Measurements from ENCODE around the gene EPHB1.

EPHB1 gene

GRCh38 chr3:135169651-135170050 lies 374.6 kb downstream of the EPHB1 start:
- no peak overlapping the region for H2AK5ac ChIP-seq (ENCODE audit: low read depth, low read length)
- no peaks in the 10 kb centered on the region for H3K9me3 ChIP-seq (replicated peaks in 1 of 2; ENCODE audit: control insufficient read depth in 2 of 2, insufficient read depth in 1 of 2, low read depth in 1 of 2, low read length in 2 of 2)
- H4K91ac ChIP-seq (ENCODE audit: low read depth, low read length, poor library complexity), result no peak overlapping the region
- no peaks in the 10 kb centered on the region for H3K27me3 ChIP-seq (ENCODE audit: control insufficient read depth in 3 of 3, insufficient read depth in 3 of 3, low read depth in 1 of 3, low read length in 3 of 3)
- no peak overlapping the region for H3K9ac ChIP-seq (ENCODE audit: low read depth, low read length, poor library complexity)
- no peak for DNase-seq (ENCODE audit: low spot score)
- no peak overlapping the region for H2BK12ac ChIP-seq (ENCODE audit: low read length)
- whole genome bisulfite sequencing, 2 donors (ENCODE audit: extremely low coverage in 2 of 2, insufficient read length in 2 of 2, insufficient replicate concordance in 1 of 2), result no CpG with 5 or more reads among the region's 2 CpGs
- no peak overlapping the region for H4K8ac ChIP-seq (ENCODE audit: low read depth, low read length)
- H3K18ac ChIP-seq (ENCODE audit: low read length), result no peak overlapping the region
- no peak overlapping the region for H3K4me3 ChIP-seq (ENCODE audit: low read length in 2 of 2)
- H3K4ac ChIP-seq (ENCODE audit: low read length), result no peak overlapping the region
- no peak overlapping the region for H2AFZ ChIP-seq (ENCODE audit: low read length)
- H2BK120ac ChIP-seq (ENCODE audit: low read depth, low read length), result no peak overlapping the region
- no peaks in the 10 kb centered on the region for H3K79me1 ChIP-seq (ENCODE audit: low read depth, low read length)
- peaks cover 0 to 4% of the 10 kb centered on the region in 2 donors for H3K4me1 ChIP-seq (ENCODE audit: control insufficient read depth in 2 of 2, insufficient read depth in 1 of 2, low read depth in 1 of 2, low read length in 2 of 2)
- no peaks in the 10 kb centered on the region for H3K36me3 ChIP-seq (replicated peaks in 1 of 2; ENCODE audit: control insufficient read depth in 2 of 2, insufficient read depth in 2 of 2, low read length in 2 of 2)
- H3K4me2 ChIP-seq (ENCODE audit: insufficient read depth, low read length, poor library complexity, severe bottlenecking), result no peak overlapping the region
- H2BK5ac ChIP-seq (ENCODE audit: low read length), result no peak overlapping the region
- H3K14ac ChIP-seq (ENCODE audit: low read length), result no peak overlapping the region
- H3K23ac ChIP-seq (ENCODE audit: low read depth, low read length, poor library complexity), result no peak overlapping the region
- no peak overlapping the region for H3K27ac ChIP-seq (replicated peaks; ENCODE audit: low read length)
- H2BK15ac ChIP-seq (ENCODE audit: low read length), result no peak overlapping the region

- Histone ChIP-seq H2BK15ac (ENCODE audit: low read length) (no peak overlapping the region), H3K4ac (ENCODE audit: low read length) (no peak overlapping the region), H3K23ac (ENCODE audit: low read depth, low read length, poor library complexity) (no peak overlapping the region), H2BK12ac (ENCODE audit: low read length) (no peak overlapping the region), H3K27ac (replicated peaks; ENCODE audit: low read length) (no peak overlapping the region), H3K4me3 (ENCODE audit: low read length in 2 of 2) (no peak overlapping the region), H2AK5ac (ENCODE audit: low read depth, low read length) (no peak overlapping the region), H4K8ac (ENCODE audit: low read depth, low read length) (no peak overlapping the region), H4K91ac (ENCODE audit: low read depth, low read length, poor library complexity) (no peak overlapping the region), H3K14ac (ENCODE audit: low read length) (no peak overlapping the region), H3K36me3 (replicated peaks in 1 of 2; ENCODE audit: control insufficient read depth in 2 of 2, insufficient read depth in 2 of 2, low read length in 2 of 2) (no peaks in the 10 kb centered on the region), H3K4me1 (ENCODE audit: control insufficient read depth in 2 of 2, insufficient read depth in 1 of 2, low read depth in 1 of 2, low read length in 2 of 2) (peaks cover 0 to 4% of the 10 kb centered on the region in 2 donors), H2BK5ac (ENCODE audit: low read length) (no peak overlapping the region), H3K79me1 (ENCODE audit: low read depth, low read length) (no peaks in the 10 kb centered on the region), H2BK120ac (ENCODE audit: low read depth, low read length) (no peak overlapping the region), H3K27me3 (ENCODE audit: control insufficient read depth in 3 of 3, insufficient read depth in 3 of 3, low read depth in 1 of 3, low read length in 3 of 3) (no peaks in the 10 kb centered on the region), H3K9me3 (replicated peaks in 1 of 2; ENCODE audit: control insufficient read depth in 2 of 2, insufficient read depth in 1 of 2, low read depth in 1 of 2, low read length in 2 of 2) (no peaks in the 10 kb centered on the region), H3K18ac (ENCODE audit: low read length) (no peak overlapping the region), H3K4me2 (ENCODE audit: insufficient read depth, low read length, poor library complexity, severe bottlenecking) (no peak overlapping the region), H2AFZ (ENCODE audit: low read length) (no peak overlapping the region), H3K9ac (ENCODE audit: low read depth, low read length, poor library complexity) (no peak overlapping the region)
- DNase-seq (ENCODE audit: low spot score), result no peak
- no CpG with 5 or more reads among the region's 1 CpG for WGBS, 2 donors (ENCODE audit: extremely low coverage in 2 of 2, insufficient read length in 2 of 2, insufficient replicate concordance in 1 of 2)
Observed at GRCh38 chr3:135170732-135171131, 375.7 kb downstream of the EPHB1 start.

- H3K23ac ChIP-seq (ENCODE audit: low read depth, low read length, poor library complexity), result no peak overlapping the region
- no peak overlapping the region for H3K14ac ChIP-seq (ENCODE audit: low read length)
- peaks cover 0 to 4% of the 10 kb centered on the region in 2 donors for H3K4me1 ChIP-seq (ENCODE audit: control insufficient read depth in 2 of 2, insufficient read depth in 1 of 2, low read depth in 1 of 2, low read length in 2 of 2)
- no peak overlapping the region for H4K8ac ChIP-seq (ENCODE audit: low read depth, low read length)
- no peak overlapping the region for H2AFZ ChIP-seq (ENCODE audit: low read length)
- no peak overlapping the region for H2BK120ac ChIP-seq (ENCODE audit: low read depth, low read length)
- no peaks in the 10 kb centered on the region for H3K79me1 ChIP-seq (ENCODE audit: low read depth, low read length)
- H3K4ac ChIP-seq (ENCODE audit: low read length), result no peak overlapping the region
- H3K4me2 ChIP-seq (ENCODE audit: insufficient read depth, low read length, poor library complexity, severe bottlenecking), result no peak overlapping the region
- no peak overlapping the region for H4K91ac ChIP-seq (ENCODE audit: low read depth, low read length, poor library complexity)
- DNase-seq (ENCODE audit: low spot score), result no peak
- no peak overlapping the region for H3K18ac ChIP-seq (ENCODE audit: low read length)
- H3K27me3 ChIP-seq (ENCODE audit: control insufficient read depth in 3 of 3, insufficient read depth in 3 of 3, low read depth in 1 of 3, low read length in 3 of 3), result no peaks in the 10 kb centered on the region
- no peaks in the 10 kb centered on the region for H3K36me3 ChIP-seq (replicated peaks in 1 of 2; ENCODE audit: control insufficient read depth in 2 of 2, insufficient read depth in 2 of 2, low read length in 2 of 2)
- H2BK15ac ChIP-seq (ENCODE audit: low read length), result no peak overlapping the region
- no peak overlapping the region for H3K27ac ChIP-seq (replicated peaks; ENCODE audit: low read length)
- no peaks in the 10 kb centered on the region for H3K9me3 ChIP-seq (replicated peaks in 1 of 2; ENCODE audit: control insufficient read depth in 2 of 2, insufficient read depth in 1 of 2, low read depth in 1 of 2, low read length in 2 of 2)
- H2BK5ac ChIP-seq (ENCODE audit: low read length), result no peak overlapping the region
- H2AK5ac ChIP-seq (ENCODE audit: low read depth, low read length), result no peak overlapping the region
- H3K9ac ChIP-seq (ENCODE audit: low read depth, low read length, poor library complexity), result no peak overlapping the region
- no peak overlapping the region for H3K4me3 ChIP-seq (ENCODE audit: low read length in 2 of 2)
- H2BK12ac ChIP-seq (ENCODE audit: low read length), result no peak overlapping the region
- WGBS, 2 donors (ENCODE audit: extremely low coverage in 2 of 2, insufficient read length in 2 of 2, insufficient replicate concordance in 1 of 2), result no CpG with 5 or more reads among the region's 3 CpGs
Observed at GRCh38 chr3:135172191-135172869, 377.3 kb downstream of the EPHB1 start.

GRCh38 chr3:135175728-135176277 lies 380.7 kb downstream of the EPHB1 start:
- Histone ChIP-seq H2BK5ac (ENCODE audit: low read length) (no peak overlapping the region), H3K14ac (ENCODE audit: low read length) (no peak overlapping the region), H3K79me1 (ENCODE audit: low read depth, low read length) (no peaks in the 10 kb centered on the region), H3K4me2 (ENCODE audit: insufficient read depth, low read length, poor library complexity, severe bottlenecking) (no peak overlapping the region), H3K18ac (ENCODE audit: low read length) (no peak overlapping the region), H3K4me3 (ENCODE audit: low read length in 2 of 2) (no peak overlapping the region), H2AFZ (ENCODE audit: low read length) (no peak overlapping the region), H3K9ac (ENCODE audit: low read depth, low read length, poor library complexity) (no peak overlapping the region), H3K27ac (replicated peaks; ENCODE audit: low read length) (no peak overlapping the region), H3K36me3 (replicated peaks in 1 of 2; ENCODE audit: control insufficient read depth in 2 of 2, insufficient read depth in 2 of 2, low read length in 2 of 2) (no peaks in the 10 kb centered on the region), H4K8ac (ENCODE audit: low read depth, low read length) (no peak overlapping the region), H4K91ac (ENCODE audit: low read depth, low read length, poor library complexity) (no peak overlapping the region), H3K23ac (ENCODE audit: low read depth, low read length, poor library complexity) (no peak overlapping the region), H3K27me3 (ENCODE audit: control insufficient read depth in 3 of 3, insufficient read depth in 3 of 3, low read depth in 1 of 3, low read length in 3 of 3) (no peaks in the 10 kb centered on the region), H2BK120ac (ENCODE audit: low read depth, low read length) (no peak overlapping the region), H3K9me3 (replicated peaks in 1 of 2; ENCODE audit: control insufficient read depth in 2 of 2, insufficient read depth in 1 of 2, low read depth in 1 of 2, low read length in 2 of 2) (no peaks in the 10 kb centered on the region), H3K4me1 (ENCODE audit: control insufficient read depth in 2 of 2, insufficient read depth in 1 of 2, low read depth in 1 of 2, low read length in 2 of 2) (no peaks in the 10 kb centered on the region), H3K4ac (ENCODE audit: low read length) (no peak overlapping the region), H2BK12ac (ENCODE audit: low read length) (no peak overlapping the region), H2AK5ac (ENCODE audit: low read depth, low read length) (no peak overlapping the region), H2BK15ac (ENCODE audit: low read length) (no peak overlapping the region)
- WGBS, 2 donors (ENCODE audit: extremely low coverage in 2 of 2, insufficient read length in 2 of 2, insufficient replicate concordance in 1 of 2), result no CpG with 5 or more reads among the region's 5 CpGs
- no peak for DNase-seq (ENCODE audit: low spot score)
